ENCODE results near the gene TRAF2. TPM values are rescaled to one million over a fixed set of nuclear protein-coding genes. Genes with fewer than 3 reads are reported as not detected.

TRAF2 gene
- total and polyA plus RNA-seq, 2 of the 13 experiments (the other 11 are each of a cell fraction or from before 2014, with no cell fraction given), result 12.4 to 13.6 TPM

GRCh38 chr9:136847826-136848392 is 38.4 kb upstream of the TRAF2 start (continued):
- no peak for TF ChIP-seq MNT (IDR thresholded peaks at IDR 0.05)
- TF ChIP-seq MXD3 (CRISPR knock-in tag; IDR thresholded peaks at IDR 0.05), result peak; percentile 42; the same call in 1 of the 2 replicates
- no peak for TF ChIP-seq THAP11 (CRISPR knock-in tag; IDR thresholded peaks at IDR 0.05)
- peak; percentile 45; the same call in 1 of the 2 replicates for TF ChIP-seq DRAP1 (CRISPR knock-in tag; IDR thresholded peaks at IDR 0.05)
- TF ChIP-seq ZNF44 (CRISPR knock-in tag; IDR thresholded peaks at IDR 0.05), result peak; percentile 82; the same call in 1 of the 2 replicates
- TF ChIP-seq CBX1 (IDR thresholded peaks at IDR 0.05; ENCODE audit: low read depth), result peak; percentile 54
- TF ChIP-seq ZNF234 (CRISPR knock-in tag; conservative IDR thresholded peaks at IDR 0.05), result peak; percentile 56; the same call in 1 of the 2 replicates
- TF ChIP-seq ZNF431 (CRISPR knock-in tag; IDR thresholded peaks at IDR 0.05; ENCODE audit: borderline replicate concordance, low read depth), result no peak; the same call in 1 of the 2 replicates
- TF ChIP-seq BRF2 (CRISPR knock-in tag; IDR thresholded peaks at IDR 0.05), result peak; percentile 64
- TF ChIP-seq ZBTB10 (CRISPR knock-in tag; IDR thresholded peaks at IDR 0.05; ENCODE audit: borderline replicate concordance), result peak; percentile 21; the same call in 1 of the 2 replicates
- TF ChIP-seq MXD1 (CRISPR knock-in tag; IDR thresholded peaks at IDR 0.05), result peak; percentile 66; the same call in 1 of the 2 replicates
- no peak for TF ChIP-seq ZBTB8A (CRISPR knock-in tag; IDR thresholded peaks at IDR 0.05; ENCODE audit: borderline replicate concordance, low read depth)
- TF ChIP-seq SNAPC5 (CRISPR knock-in tag; IDR thresholded peaks at IDR 0.05; ENCODE audit: borderline replicate concordance), result 0 out of 2 replicates have a peak, but pooled peaks have one; percentile 67
- TF ChIP-seq ZNF737 (CRISPR knock-in tag; IDR thresholded peaks at IDR 0.05; ENCODE audit: borderline replicate concordance), result no peak
- 0 out of 2 replicates have a peak, but pooled peaks have one; percentile 19 for TF ChIP-seq ZNF713 (CRISPR knock-in tag; IDR thresholded peaks at IDR 0.05)
- no peak for TF ChIP-seq ZNF260 (CRISPR knock-in tag; IDR thresholded peaks at IDR 0.05; ENCODE audit: borderline replicate concordance, low read depth)
- TF ChIP-seq ZBTB43 (CRISPR knock-in tag; conservative IDR thresholded peaks at IDR 0.05), result 0 out of 2 replicates have a peak, but pooled peaks have one; percentile 28
- TF ChIP-seq ZNF605 (CRISPR knock-in tag; IDR thresholded peaks at IDR 0.05), result no peak; the same call in 1 of the 2 replicates
- no peak; the same call in 1 of the 2 replicates for TF ChIP-seq ZNF709 (CRISPR knock-in tag; IDR thresholded peaks at IDR 0.05)
- TF ChIP-seq ZNF20 (CRISPR knock-in tag; IDR thresholded peaks at IDR 0.05), result 0 out of 2 replicates have a peak, but pooled peaks have one; percentile 15
- peak; percentile 36; the same call in 1 of the 2 replicates for TF ChIP-seq TMF1 (CRISPR knock-in tag; IDR thresholded peaks at IDR 0.05; ENCODE audit: low read depth)
